ENCODE measurements around the gene ANGEL2.

The ANGEL2 gene

GRCh38 chr1:212951126-212951946 is 64.3 kb downstream of the ANGEL2 start:
- DNase-seq (ENCODE audit: low spot score) = no peak

DNA sequence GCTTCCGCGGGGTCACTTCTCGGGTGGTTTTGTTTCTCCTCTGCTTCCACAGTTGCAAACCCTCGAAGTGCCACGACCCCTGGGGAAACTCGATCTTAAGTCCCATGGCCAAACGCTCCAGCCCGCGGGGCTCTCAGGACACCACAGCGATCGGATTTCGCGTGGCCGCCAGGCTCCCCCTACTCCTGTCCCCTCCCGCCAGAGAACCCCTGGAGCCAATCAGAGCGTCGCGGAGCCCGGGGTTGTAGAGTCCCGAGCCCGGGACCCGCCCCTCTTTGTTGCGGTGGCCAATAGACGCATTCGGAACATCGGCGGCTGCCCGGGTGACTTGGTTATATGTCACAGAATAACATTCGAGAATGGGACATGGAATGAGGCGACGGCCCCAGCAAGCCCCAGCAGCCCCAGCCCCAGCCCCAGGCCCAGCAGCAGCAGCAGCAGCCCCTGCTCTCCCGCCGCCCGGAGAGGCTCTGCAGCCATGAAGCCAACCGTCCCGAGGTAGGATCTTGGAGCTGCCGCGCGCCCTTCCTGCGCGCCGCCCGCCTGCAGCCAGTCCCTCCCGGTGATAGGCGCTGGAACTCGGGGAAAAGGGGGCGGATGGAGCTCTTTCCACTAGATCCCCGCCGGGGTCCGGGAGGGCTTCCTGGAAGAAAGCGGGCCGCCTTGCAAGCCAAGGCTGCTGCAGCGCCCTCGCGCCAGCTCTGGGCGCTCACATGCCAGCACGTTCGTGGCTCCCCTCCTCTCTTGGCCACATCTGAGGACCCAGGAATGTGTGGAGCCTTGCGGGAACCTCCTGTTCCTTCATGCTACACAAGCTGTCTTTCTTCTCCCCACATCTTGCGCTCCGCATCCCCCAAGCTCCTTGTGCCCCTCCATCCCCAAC is 65.2 kb downstream of the ANGEL2 start, which contains the start of gene VASH2:
Gene VASH2 (plus strand): TSS at position 299 of the 883 bp plus-strand sequence. CDS start 1,002 bp downstream, outside the sequence.
- peak; percentile 89 for DNase-seq (ENCODE audit: low spot score)

DNA sequence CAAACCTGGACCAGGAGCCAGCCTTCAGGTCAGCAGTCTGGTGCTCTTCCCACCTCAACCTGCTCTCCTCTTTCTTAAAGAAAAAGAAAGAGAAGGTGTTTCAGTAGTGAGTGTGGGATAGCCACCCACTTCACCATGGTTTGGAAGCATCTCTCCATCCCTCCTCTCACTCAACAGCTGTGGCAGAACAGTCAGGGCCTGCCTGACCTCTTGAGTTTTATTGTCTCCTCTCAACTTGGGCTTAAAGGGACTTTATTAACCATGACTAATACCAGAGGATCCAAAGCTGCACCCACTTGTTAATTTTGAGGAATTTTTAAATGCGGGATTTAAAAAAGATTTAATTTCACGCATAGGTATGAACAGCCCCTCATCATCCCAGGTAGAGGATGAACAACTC is 65.9 kb downstream of the ANGEL2 start:
- DNase-seq (ENCODE audit: low spot score) = no peak

DNA sequence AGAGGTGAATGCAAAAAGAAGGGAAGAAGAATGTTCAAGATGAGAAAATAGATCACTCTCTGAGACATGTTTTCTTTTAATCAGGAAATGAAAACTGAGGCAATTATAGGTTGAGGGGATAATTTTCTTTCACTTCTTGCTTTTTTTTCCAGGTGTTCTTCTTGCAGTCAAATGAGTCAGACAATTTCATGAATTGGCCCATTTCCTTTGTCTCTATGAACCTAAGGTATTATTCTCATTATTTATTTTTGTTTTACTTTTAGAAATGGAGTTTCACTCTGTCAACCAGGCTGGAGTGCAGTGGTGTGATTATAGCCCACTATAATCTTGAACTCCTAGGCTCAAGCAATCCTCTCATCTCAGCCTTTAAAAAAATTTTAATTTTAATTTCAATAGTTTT is 68.8 kb downstream of the ANGEL2 start:
- DNase-seq (ENCODE audit: low spot score) = no peak

DNA sequence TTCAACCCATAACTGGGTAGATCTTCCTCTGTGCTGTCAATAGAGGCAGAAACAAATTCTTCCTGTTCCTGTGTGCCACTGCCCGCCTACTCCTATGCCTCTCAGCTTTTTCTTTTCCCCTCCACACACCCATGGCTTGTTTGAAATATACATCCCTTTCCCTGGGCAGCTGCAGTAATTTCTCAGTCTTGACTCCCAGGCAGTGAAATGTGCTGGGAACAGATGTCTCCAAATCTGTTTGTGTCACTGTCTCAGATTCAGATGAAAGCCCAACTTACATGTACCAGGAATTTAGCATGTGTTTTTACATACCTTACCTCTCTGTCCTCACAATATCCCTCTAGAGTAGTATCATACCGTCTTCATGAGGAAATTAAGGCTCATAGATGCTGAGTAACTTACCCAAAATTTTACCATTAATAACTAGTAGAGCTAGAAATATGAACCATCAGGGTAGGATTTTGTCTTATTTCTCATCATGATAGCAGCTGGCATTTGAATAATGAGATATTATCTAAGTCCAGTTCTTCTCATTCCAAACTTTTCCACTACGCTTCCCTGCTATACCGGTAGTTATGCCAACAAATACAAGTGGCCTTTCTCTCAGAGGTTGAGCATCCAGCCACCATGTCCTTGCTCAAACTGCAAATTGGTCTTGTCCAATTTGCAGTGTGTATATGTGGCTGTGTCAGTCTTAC is 70.1 kb downstream of the ANGEL2 start:
- DNase-seq (ENCODE audit: low spot score) = no peak

DNA sequence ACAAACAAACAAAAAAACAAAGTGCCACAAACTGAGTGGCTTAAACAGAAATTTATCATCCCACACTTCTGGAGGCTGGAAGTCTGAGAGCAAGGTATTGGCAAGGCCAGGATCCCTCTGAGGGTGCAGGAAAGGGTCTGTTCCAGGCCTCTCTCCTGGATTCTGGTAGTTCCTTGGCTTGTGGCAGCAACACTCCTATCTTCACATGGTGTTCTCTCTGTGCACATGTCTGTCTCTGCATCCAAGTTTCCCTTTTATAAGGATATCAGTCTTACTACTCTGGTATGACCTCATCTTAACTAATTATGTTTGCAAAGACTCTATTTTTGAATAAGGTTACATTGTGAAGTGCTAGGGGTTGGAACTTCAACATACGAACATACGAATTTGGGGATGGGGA is 70.6 kb downstream of the ANGEL2 start:
- no peak for DNase-seq (ENCODE audit: low spot score)

DNA sequence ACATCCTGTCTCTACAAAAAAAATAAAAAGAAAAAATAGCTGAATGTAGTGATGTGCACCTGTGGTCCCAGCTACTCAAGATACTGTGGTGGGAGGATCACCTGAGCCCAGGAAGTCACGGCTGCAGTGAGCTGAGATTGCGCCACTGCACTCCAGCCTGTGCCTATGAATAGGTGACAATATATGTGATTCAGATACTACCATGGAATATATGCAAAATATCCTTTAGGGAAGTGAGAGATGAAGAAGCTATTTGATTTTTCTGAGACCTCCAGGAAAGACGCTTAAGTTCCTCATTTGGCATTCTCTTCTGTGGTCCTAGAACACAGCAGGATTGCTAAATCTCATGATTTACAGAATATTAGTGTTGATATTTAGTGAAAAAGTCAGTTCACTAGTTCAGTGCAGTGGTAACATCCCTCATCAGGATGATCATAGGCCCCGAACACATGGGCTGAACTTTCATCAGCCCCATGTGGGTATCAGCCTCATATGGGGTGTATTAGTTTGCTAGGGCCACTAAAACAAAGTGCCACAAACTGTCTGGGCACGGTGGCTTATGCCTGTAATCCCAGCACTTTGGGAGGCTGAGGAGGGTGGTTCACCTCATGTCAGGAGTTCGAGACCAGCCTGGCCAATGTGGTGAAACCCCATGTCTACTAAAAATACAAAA is 71.3 kb downstream of the ANGEL2 start:
- DNase-seq (ENCODE audit: low spot score) = no peak

GRCh38 chr1:212943393-212943710 is 72.3 kb downstream of the ANGEL2 start:
- no peak for DNase-seq (ENCODE audit: low spot score)

- DNase-seq (ENCODE audit: low spot score) = no peak
Measured at GRCh38 chr1:212942679-212943392, 72.8 kb downstream of the ANGEL2 start.
